M059J (cell line): ENCODE results near the gene NGDN. TPM values are rescaled to one million over a fixed set of nuclear protein-coding genes. Genes with fewer than 3 reads are reported as not detected.

Experiments used
- DNase-seq: peaks from one replicate; pipeline ENCODE4 v3.0.0-alpha.2; 2012; ENCODE audit warnings: low read depth
- total RNA-seq: library from RNA; depleted of rRNA; stranded (reverse); fragments of >200 nt; shearing (Covaris generic); gene quantifications from 2 replicates; pipeline ENCODE4 v1.2.3, GENCODE V29; 2014

The NGDN gene
- total RNA-seq, 1 experiment from 2014 or later = 46.4 TPM

DNA sequence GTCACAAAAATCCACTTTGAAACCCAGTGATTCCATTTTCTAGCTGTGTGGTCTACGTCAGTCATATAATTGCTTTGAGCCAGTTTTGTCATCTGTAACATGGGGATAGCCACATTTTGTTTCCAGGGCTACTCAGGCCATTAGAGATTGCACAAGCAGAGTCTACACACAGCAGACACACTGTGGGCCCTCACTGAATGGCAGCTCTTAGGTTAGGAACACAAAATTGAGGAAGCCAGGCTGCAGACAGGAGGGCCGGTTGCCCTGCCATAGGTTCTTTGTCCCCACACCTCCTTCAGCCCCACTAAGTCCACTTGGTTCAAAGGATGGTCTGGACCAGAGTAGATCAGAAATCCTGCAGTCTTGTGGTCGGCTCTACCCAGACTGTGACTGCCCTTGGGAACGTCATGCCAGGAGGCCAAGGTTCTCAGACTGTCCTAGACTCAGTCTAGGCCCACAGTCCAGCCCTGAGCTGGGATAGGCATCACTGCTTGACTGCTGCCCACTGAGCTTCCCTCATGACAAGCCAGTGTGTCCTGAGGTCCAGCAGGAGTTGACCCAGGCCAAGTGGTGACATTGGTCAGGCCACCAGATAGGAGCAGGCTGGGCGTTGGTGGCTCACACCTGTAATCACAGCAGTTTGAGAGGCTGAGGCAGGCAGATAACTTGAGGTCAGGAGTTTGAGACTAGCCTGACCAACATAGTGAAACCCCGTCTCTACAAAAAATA, 30.2 kb upstream of the NGDN start:
- no peak for DNase-seq

DNA sequence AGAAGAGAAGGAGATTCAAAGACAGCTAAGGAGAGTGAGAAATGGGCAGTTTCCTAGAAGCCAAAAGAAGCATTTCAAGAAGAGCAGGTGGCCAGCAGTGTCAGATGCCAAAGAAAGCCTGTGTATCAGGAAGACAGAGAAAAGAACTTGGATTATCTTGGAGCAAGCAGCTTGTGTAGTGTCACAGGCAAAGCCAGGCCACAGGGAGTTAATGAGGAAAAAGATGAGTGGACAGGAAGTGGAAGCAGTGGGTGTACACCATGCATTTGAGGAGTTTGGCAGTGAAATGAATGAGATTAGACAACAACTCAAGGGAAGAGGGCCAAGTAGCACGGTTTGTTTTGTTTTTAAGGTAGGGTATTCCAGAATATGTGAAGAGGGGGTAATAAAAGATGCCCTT, 28.4 kb upstream of the NGDN start:
- DNase-seq = peak; percentile 3

DNA sequence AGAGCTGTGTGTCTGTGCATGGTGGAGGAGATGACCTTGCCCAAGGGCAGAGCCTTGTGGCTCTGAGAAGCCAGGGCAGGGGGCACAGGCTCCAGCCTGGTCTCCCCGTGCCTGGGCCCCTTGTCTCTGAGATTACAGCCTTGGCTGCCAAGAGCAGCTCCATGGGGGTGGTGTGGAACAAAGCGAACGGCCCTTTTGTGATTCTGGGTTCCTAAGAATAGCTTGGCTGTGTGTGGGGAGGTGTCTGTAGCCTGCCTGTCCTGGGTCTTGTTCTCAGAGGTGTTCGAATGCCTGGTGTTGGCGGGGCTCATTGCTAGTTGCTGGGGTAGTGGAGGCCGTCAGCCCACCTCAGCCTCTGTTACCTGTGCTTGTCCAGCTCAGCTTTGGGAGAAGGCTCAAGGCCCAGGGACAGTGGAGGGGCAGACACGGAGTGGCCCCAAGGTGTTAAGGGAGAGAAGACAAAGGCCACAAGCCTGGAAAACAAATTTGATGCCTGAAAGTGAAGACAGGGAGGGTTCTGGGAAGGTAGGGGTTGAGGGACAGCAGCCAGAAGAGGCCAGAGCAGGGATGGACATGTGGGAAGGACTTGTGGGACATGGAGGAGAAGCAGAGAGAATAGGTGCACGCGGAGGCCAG, 26.7 kb upstream of the NGDN start:
- DNase-seq = no peak

DNA sequence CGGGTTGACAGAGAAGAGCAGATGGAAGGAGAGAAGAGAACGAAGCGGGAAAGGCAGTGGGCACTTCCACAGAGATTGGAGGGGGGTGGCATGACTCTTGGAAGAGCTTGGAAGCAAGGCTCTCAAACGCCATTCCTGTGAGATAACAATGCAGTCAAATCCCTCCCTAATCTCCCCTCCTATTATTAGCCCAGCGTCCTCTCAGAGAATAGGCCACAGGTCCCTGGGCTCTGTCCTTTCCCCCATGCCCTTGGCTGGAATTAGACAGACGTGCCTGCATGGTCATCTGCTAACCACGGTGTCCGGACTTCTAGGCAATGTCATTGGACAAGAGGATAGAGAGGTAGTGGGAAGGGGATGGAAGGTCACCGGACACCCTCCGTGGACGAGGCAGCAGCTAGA, 26.1 kb upstream of the NGDN start:
- no peak for DNase-seq

DNA sequence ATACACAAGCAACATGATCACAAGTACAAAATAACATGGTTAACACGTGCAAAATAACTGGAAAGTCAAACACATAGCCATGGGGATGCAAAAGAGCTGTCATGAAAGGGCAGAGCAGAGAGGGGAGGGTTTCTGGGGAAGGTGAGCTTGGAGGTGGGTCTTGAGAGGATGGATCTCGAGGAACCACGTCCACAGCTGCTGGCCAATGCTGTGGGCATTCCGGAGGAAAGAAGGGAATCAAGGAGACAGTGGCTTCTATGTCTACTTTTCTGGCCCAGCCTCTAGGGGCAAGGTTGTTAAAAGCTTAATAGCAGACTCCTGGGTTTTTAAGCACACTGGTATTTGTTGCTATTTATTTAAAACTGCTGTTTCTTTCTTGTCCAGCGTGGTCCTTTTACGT, 25.6 kb upstream of the NGDN start:
- DNase-seq = no peak

DNA sequence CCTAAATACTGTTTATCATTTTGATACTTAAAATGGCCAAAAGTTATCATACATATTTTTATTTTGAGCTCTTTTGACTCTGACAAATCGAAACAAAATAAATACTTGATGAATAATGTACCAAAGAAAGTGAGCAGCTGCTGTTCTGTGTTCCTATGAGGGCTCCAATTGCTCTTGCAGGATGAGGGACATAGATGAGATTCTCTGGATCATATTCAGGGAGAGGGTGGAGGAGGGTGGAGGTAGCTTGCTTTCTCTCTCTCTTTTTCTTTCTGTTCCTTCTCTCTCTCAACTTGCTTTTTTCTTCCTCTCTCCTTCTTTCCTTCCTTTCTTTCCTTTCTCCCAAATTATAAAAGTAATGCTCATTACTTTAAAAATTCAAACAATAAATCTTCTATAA, 25.2 kb upstream of the NGDN start:
- DNase-seq = no peak

DNA sequence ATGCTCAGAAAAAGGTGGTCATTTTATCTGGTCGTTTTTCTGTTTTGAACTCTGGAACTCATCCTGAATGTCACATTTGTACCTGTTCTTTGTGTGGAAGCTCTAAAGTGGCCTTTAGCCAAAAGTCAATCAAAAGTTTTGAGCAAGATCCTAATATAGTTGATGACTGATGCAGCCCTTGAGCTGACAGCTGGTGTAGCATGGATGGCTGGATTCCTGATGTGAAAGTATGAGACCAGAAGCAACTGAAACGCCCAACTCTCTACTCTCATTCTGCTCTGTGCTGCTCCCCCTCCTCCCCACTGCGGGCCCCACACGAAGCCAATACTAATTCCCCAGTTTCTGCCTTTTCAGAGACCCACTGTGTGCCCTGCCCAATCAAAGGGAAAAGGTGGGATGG, 23.7 kb upstream of the NGDN start:
- no peak for DNase-seq

DNA sequence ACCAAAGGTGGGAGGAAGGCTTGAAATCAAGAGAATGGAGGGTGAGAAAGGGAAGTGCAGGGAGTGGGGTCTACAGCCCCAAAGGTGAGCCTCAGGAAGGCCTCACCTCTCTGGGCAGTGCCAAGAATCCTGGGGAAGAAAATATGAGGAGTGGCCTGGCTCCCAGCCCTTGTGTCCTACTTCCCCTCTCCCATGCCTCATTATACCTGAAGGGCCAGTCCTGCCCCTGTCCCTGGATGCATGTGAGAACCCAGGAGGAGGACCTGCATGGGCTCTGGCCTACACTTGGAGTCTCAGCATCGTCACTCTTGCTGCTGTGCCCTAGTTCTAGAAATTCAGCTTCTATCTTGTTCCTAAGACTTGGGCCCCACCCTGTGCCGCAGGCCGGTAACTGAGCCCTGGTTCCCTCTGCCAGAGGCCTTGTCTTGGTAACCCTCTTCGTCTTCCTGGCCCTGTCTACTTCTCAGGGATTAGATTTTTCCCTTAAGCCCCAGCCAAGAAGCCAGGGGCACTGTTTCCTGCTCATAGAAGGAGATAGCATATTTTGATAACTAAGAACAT, 23.1 kb upstream of the NGDN start:
- DNase-seq = no peak

DNA sequence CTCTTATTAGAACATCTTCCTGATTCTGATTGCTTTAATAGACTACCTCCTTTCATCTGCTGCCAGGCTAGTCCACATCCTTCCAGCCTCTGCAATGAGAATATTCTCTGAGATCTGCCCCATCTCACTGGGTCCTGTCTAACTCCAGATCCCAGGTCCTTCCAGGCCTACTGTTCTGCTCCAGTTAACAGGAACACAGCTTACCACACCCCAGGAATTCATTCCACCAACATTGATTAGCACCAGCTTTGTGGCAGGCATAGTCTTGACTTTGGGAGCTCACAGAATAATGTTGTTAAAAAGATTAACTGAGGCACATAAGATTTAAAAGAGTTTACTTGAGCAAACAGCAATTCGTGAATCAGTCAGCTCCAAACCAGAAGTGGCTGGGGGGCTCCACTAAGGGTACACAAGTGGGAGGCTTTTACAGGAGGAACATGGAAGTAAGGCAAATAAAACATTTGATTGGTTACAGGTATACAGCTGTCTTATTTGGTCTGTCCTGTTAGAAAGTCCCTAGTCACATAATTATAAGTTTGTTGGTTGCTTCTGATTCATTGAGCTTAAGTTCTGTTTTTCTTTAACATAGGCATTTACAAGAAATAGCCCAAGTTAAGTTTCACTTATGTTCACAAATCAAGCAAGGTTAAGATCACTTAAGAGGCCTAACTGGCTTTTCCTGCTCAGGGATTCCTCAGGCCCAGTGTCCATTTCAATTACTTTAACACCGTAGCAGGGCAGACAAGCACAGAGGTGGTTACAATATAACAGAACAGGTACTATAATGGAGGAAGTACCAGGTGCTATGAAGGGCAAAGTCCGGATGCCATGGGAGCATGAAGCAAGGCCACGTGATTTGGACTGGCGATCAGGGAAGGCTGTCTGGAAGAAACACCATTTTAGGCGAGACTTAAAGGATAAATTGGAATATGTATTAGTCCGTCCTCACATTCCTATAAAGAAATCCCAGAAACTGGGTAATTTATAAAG, 21.8 kb upstream of the NGDN start:
- no peak for DNase-seq

DNA sequence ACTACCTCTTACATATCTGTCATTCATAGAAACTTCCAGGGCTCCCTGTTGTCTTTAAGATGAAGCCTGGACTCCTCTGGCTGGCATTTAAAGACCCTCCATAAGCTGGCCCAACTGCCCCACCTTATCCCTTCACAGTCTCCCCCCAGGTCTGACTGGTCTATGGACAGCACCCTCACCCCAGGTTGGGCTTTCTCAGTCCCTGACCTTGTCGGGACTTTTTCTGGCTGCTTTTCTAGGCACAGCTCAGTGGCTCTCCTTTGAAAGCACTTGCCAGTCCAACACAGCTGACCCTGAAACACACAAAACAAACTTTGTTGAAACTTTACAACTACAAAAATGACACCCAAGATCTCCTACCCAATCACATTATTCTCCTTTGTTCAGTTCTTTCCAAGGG, 20.2 kb upstream of the NGDN start:
- no peak for DNase-seq

DNA sequence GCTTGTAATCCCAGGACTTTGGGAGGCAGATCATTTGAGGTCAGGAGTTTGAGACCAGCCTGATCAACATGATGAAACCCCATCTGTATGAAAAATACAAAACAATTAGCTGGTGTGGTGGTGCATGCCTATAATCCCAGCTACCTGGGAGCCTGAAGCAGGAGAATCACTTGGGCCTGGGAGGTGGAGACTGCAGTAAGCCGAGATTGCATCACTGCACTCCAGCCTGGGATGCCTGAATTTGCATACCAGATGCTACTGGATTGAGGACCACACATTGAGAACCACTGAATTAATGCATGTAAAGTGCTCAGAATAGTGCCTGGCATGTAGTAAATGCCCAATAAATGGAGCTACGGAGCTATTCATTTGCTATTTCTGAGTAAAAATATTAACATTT, 19.1 kb upstream of the NGDN start:
- DNase-seq = no peak

DNA sequence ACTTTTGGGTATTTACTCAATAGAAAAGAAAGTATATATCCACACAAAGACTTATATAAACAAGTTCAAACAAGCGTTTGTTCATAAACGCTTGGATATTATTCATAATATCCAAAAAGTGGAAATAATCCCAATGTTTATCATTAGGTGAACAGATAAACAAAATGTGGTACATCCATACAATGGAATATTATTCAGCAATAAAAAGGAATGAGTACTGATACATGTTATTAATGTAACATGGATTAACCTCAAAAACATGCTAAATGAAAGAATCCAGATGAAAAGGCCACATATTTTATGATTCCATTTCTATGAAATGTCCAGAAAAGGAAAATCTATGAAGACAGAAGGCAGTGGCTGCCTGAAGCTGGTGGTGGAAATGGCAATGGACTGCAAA, 17.3 kb upstream of the NGDN start:
- no peak for DNase-seq

DNA sequence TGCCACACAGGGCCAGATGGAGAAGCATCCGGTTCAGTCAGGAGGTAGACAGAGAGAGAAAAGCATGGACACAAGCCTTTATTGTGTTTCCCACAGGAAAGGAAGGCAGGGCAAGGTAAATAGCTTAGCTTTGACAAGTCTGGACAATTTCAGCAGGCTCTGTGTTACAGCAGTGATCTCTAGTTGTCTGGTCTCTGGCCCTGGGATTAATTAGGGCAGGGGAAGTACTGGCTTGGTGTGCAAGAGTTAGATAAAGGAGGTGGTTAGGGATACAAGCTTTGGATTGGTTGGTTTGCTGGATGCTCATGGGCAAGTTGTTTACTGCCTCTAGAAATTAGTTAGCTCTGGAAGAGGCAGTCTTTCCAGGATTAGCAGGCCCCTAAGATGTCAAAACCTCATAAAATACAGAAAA, 15.1 kb upstream of the NGDN start:
- DNase-seq = no peak

DNA sequence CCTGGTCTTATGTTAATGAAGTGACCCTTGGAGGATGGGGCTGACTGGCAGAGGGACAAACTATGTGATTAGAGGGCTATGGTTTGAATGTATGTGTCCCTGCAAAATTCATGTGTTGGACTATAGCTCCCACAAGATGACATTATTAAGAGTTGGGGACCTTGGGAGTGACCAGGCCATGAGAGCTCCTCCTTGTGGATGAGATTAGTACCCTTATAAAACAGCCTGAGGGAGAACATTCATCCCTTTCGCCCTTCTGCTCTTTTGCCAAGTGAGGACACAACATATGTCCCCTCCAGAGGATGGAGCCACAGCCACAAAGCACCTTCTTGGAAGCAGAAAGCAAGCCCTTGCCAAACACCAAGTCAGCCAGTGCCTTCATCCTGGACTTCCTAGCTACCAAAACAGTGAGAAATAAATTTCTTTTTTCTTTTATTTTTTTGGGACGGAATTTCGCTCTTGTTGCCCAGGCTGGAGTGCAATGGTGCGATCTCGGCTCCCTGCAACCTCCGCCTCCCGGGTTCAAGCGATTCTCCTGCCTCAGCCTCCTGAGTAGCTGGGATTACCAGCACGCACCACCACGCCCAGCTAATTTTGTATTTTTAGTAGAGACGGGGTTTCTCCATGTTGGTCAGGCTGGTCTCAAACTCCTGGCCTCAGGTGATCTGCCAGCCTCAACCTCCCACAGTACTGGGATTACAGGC, 12.5 kb upstream of the NGDN start:
- peak; percentile 14 for DNase-seq

DNA sequence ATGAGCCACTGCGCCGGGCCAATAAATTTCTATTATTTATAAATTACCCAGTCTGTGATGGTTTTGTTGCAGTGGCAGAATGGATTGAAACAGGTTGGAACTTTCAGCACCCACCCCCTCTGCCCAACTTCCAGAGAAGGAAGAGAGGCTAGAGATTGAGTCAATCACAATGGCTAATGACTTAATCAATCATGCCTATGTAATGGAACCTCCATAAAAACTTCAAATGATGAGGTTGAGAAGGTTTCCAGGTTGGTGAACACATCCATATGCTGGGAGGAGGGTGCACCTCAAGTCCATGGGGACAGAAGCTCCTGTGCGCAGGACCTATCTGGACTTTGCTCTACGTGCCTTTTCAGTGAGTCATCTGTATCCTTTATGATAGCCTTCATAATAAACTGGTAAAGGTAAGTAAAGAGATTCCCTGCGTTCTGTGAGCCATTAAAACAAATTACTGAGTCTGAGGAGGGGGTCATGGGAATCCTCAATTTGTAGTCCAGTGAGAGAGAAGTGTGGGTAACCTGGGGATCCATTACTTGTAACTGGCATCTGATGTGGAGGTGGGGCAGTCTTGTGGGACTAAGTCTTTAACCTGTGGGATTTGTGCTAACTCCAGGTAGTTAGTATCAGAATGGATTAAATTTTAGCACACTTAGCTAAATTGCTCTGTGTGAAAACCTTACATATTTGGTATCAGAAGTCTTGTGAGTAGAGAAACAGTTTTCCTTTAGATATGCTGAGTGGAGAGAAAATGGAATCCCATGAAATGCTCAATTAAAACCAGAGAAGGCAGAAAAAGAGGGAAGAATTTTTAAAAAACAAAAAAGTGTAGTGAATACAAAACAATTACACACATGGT, 11.7 kb upstream of the NGDN start:
- peak; percentile 12 for DNase-seq

DNA sequence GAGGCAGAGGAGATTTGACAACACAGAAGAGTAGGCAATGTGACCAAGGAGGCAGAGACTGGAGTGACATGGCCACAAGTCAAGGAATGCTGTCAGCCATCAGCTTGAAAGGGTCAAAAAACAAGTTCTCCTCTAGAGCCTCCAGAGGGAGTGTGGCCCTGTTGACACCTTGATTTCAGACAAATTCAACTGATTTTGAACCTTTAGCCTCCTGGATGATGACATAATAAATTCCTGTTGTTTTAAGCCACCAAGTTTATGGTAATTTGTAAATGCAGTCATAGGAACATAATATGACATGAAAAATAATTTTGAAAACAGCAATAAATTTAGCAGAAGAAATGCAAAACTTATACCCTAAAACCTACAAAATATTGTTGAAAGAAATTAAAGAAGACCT, 8.5 kb upstream of the NGDN start:
- no peak for DNase-seq

DNA sequence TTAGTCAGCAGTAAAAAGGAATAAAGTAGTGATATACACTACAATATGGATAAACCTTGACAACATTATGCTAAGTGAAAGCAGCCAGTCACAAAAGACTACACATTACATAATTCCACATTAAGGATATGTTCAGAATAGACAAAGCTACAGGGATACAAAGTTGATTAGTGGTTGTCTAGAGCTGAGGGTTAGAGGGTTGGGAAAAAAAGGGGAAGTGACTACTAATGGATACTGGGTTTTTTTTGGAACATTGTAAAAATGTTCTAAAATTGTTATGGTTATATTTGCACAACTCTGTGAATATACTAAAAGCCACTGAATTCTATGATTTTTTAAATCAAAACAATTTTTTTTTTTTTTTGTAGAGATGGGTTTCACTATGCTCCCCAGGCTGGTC, 4.8 kb upstream of the NGDN start:
- DNase-seq = no peak

DNA sequence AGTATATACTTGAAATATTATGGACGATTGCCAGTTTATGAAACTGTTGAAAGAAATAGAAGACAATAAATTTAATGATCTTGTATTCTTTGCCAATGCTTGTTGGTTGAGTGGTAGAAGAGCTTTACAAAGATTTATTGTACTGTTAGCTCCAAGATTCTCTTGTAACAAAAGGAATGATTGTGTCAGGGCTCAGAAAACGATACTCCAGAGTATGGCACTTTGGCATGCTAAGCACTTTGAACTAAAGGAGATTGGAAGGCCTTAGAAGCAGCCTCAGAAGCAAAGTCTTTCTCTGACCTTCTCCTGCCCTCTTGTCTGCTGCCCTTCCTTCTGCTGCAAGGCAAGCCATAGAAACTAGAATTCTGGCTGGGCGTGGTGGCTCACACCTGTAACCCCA, 4.2 kb upstream of the NGDN start:
- no peak for DNase-seq

DNA sequence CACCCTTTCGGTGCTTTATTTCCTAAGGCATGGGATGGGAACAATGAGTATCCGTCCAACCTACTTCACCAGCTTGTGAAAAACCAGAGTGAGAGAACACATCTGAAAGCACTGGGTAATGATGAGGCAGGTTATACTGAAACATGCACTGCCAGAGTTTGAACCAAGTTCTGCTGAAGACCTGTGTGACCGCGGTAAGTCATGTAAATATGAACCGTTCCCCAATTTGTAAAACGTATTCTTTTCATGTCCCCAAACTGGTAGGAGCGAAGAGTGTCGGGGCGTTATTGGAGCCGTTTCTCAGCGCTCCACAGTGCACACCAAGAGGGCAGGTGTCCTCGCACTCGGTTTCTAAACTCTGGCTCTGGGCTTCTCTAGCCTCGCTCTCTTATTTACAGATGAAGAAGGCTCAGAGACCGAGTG, 788 bp upstream of the NGDN start:
- no peak for DNase-seq

DNA sequence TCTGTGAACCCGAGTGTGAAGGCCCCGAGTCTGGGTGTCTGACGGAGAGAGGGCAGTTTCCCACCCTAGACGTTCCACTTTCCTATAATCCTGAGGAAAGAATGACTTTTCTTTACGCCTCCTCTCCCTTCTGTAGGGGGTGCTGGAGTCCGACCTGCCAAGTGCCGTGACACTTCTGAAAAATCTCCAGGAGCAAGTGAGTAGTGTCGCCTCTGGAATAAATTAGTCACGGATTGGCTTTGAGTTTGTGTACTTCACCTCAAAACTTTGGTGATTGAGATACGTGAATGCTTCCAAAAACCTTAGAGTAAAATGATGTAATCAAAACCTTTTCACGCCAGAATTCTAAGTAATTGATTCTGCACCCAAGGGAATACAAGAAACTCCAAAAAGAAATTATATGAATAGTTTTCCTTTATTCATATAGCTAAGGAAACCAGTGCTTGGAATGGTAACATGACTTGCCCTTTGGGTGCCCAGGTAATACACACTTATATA, 452 bp downstream of the NGDN start:
- DNase-seq = no peak
